Measurements from ENCODE around the gene OR6V1. TPM values are rescaled to one million over a fixed set of nuclear protein-coding genes. Genes with fewer than 3 reads are reported as not detected.
"Not testable (repeated sequence)": the region's sequence is repeated elsewhere in the genome, so short reads cannot be mapped to it uniquely, and the experiment has no call there.

OR6V1 gene
- polyA plus RNA-seq, 1 donor (not counting 4 experiments of a cell fraction or from before 2014, with no cell fraction given) = not detected

- DNase-seq (ENCODE audit: low read depth, low spot score) (no peak), FAIRE-seq (no peak)
- Histone ChIP-seq H3K27me3 (ENCODE audit: control insufficient read depth, extremely low read depth, insufficient read depth, low read length) (no peaks in the 10 kb centered on the region), H2AFZ (ENCODE audit: control insufficient read depth, low read length) (no peak overlapping the region), H3K4me1 (ENCODE audit: control insufficient read depth, extremely low read depth, insufficient read depth, low read length) (no peaks in the 10 kb centered on the region), H3K9me1 (ENCODE audit: control insufficient read depth, extremely low read depth, insufficient read depth, low read length) (no peaks in the 10 kb centered on the region), H4K20me1 (ENCODE audit: control insufficient read depth, extremely low read depth, insufficient read depth, low read length) (no peaks in the 10 kb centered on the region), H3K4me3 (ENCODE audit: control insufficient read depth in 2 of 3, extremely low read depth in 1 of 3, insufficient read depth in 2 of 3, low read depth in 1 of 3, low read length in 3 of 3) (no peak overlapping the region), H3K79me2 (ENCODE audit: control insufficient read depth, insufficient read depth, low read length) (no peaks in the 10 kb centered on the region), H3K9ac (ENCODE audit: control insufficient read depth, extremely low read depth, insufficient read depth, low read length) (no peak overlapping the region), H3K27ac (ENCODE audit: control insufficient read depth, insufficient read depth, low read length) (no peak overlapping the region), H3K4me2 (ENCODE audit: control insufficient read depth, extremely low read depth, insufficient read depth, low read depth, low read length) (no peak overlapping the region), H3K9me3 (ENCODE audit: control insufficient read depth, low read depth, low read length) (no peaks in the 10 kb centered on the region), H3K36me3 (ENCODE audit: control insufficient read depth in 2 of 2, extremely low read depth in 1 of 2, insufficient read depth in 2 of 2, low read length in 2 of 2) (no peaks in the 10 kb centered on the region)
- dilution Hi-C loops (cut with MboI; ENCODE audit: extremely low pct_ligation_motif_present, low sequenced_read_pairs) = no loop called here
- no peak for TF ChIP-seq CTCF (optimal IDR thresholded peaks at IDR 0.05 in 1 of 3, IDR thresholded peaks at IDR 0.05 in 1 of 3, conservative IDR thresholded peaks at IDR 0.05 in 1 of 3; ENCODE audit: extremely low read depth in 1 of 3, insufficient read depth in 2 of 3, low read length in 3 of 3)
- TF ChIP-seq EZH2 (IDR thresholded peaks at IDR 0.05; ENCODE audit: low read length) = no peak
These were observed 22.0 kb downstream of the OR6V1 start for GRCh38 chr7:143074141-143074540.

GRCh38 chr7:143085109-143085508 lies 33.0 kb downstream of the OR6V1 start:
- Histone ChIP-seq H3K79me2 (ENCODE audit: control insufficient read depth, insufficient read depth, low read length) (no peaks in the 10 kb centered on the region), H3K9ac (ENCODE audit: control insufficient read depth, extremely low read depth, insufficient read depth, low read length) (no peak overlapping the region), H2AFZ (ENCODE audit: control insufficient read depth, low read length) (no peak overlapping the region), H3K4me3 (ENCODE audit: control insufficient read depth in 2 of 3, extremely low read depth in 1 of 3, insufficient read depth in 2 of 3, low read depth in 1 of 3, low read length in 3 of 3) (no peak overlapping the region), H3K9me1 (ENCODE audit: control insufficient read depth, extremely low read depth, insufficient read depth, low read length) (no peaks in the 10 kb centered on the region), H3K4me2 (ENCODE audit: control insufficient read depth, extremely low read depth, insufficient read depth, low read depth, low read length) (no peak overlapping the region), H4K20me1 (ENCODE audit: control insufficient read depth, extremely low read depth, insufficient read depth, low read length) (no peaks in the 10 kb centered on the region), H3K9me3 (ENCODE audit: control insufficient read depth, low read depth, low read length) (no peaks in the 10 kb centered on the region), H3K27me3 (ENCODE audit: control insufficient read depth, extremely low read depth, insufficient read depth, low read length) (no peaks in the 10 kb centered on the region), H3K36me3 (ENCODE audit: control insufficient read depth in 2 of 2, extremely low read depth in 1 of 2, insufficient read depth in 2 of 2, low read length in 2 of 2) (no peaks in the 10 kb centered on the region), H3K27ac (ENCODE audit: control insufficient read depth, insufficient read depth, low read length) (no peak overlapping the region), H3K4me1 (ENCODE audit: control insufficient read depth, extremely low read depth, insufficient read depth, low read length) (no peaks in the 10 kb centered on the region)
- FAIRE-seq (no peak), DNase-seq (ENCODE audit: low read depth, low spot score) (no peak)
- TF ChIP-seq EZH2 (IDR thresholded peaks at IDR 0.05; ENCODE audit: low read length) = no peak
- TF ChIP-seq CTCF (optimal IDR thresholded peaks at IDR 0.05 in 1 of 3, IDR thresholded peaks at IDR 0.05 in 1 of 3, conservative IDR thresholded peaks at IDR 0.05 in 1 of 3; ENCODE audit: extremely low read depth in 1 of 3, insufficient read depth in 2 of 3, low read length in 3 of 3) = no peak
- dilution Hi-C loops (cut with MboI; ENCODE audit: extremely low pct_ligation_motif_present, low sequenced_read_pairs) = no loop called here

GRCh38 chr7:143085610-143086009 lies 33.5 kb downstream of the OR6V1 start:
- H3K27me3 ChIP-seq (ENCODE audit: control insufficient read depth, extremely low read depth, insufficient read depth, low read length); H3K9ac ChIP-seq (ENCODE audit: control insufficient read depth, extremely low read depth, insufficient read depth, low read length); H3K4me3 ChIP-seq (ENCODE audit: control insufficient read depth in 2 of 3, extremely low read depth in 1 of 3, insufficient read depth in 2 of 3, low read depth in 1 of 3, low read length in 3 of 3); H3K9me1 ChIP-seq (ENCODE audit: control insufficient read depth, extremely low read depth, insufficient read depth, low read length); H3K27ac ChIP-seq (ENCODE audit: control insufficient read depth, insufficient read depth, low read length); H2AFZ ChIP-seq (ENCODE audit: control insufficient read depth, low read length); H4K20me1 ChIP-seq (ENCODE audit: control insufficient read depth, extremely low read depth, insufficient read depth, low read length); FAIRE-seq; H3K79me2 ChIP-seq (ENCODE audit: control insufficient read depth, insufficient read depth, low read length); H3K4me1 ChIP-seq (ENCODE audit: control insufficient read depth, extremely low read depth, insufficient read depth, low read length); H3K36me3 ChIP-seq (ENCODE audit: control insufficient read depth in 2 of 2, extremely low read depth in 1 of 2, insufficient read depth in 2 of 2, low read length in 2 of 2); H3K4me2 ChIP-seq (ENCODE audit: control insufficient read depth, extremely low read depth, insufficient read depth, low read depth, low read length); DNase-seq (ENCODE audit: low read depth, low spot score); H3K9me3 ChIP-seq (ENCODE audit: control insufficient read depth, low read depth, low read length); dilution Hi-C loops (cut with MboI; ENCODE audit: extremely low pct_ligation_motif_present, low sequenced_read_pairs): not testable (repeated sequence)

- dilution Hi-C loops (cut with MboI; ENCODE audit: extremely low pct_ligation_motif_present, low sequenced_read_pairs); H3K9me3 ChIP-seq (ENCODE audit: control insufficient read depth, low read depth, low read length); H3K4me1 ChIP-seq (ENCODE audit: control insufficient read depth, extremely low read depth, insufficient read depth, low read length); H3K79me2 ChIP-seq (ENCODE audit: control insufficient read depth, insufficient read depth, low read length); H3K27me3 ChIP-seq (ENCODE audit: control insufficient read depth, extremely low read depth, insufficient read depth, low read length); H3K27ac ChIP-seq (ENCODE audit: control insufficient read depth, insufficient read depth, low read length); H2AFZ ChIP-seq (ENCODE audit: control insufficient read depth, low read length); H4K20me1 ChIP-seq (ENCODE audit: control insufficient read depth, extremely low read depth, insufficient read depth, low read length); H3K9ac ChIP-seq (ENCODE audit: control insufficient read depth, extremely low read depth, insufficient read depth, low read length); H3K9me1 ChIP-seq (ENCODE audit: control insufficient read depth, extremely low read depth, insufficient read depth, low read length); H3K36me3 ChIP-seq (ENCODE audit: control insufficient read depth in 2 of 2, extremely low read depth in 1 of 2, insufficient read depth in 2 of 2, low read length in 2 of 2); DNase-seq (ENCODE audit: low read depth, low spot score); H3K4me3 ChIP-seq (ENCODE audit: control insufficient read depth in 2 of 3, extremely low read depth in 1 of 3, insufficient read depth in 2 of 3, low read depth in 1 of 3, low read length in 3 of 3); FAIRE-seq; H3K4me2 ChIP-seq (ENCODE audit: control insufficient read depth, extremely low read depth, insufficient read depth, low read depth, low read length): not testable (repeated sequence)
These were observed 36.5 kb downstream of the OR6V1 start for GRCh38 chr7:143088549-143089231.

All from keratinocyte (primary cell).